NCI-H345 (cell line): Measurements from ENCODE around the gene GFRA1.

ENCODE experiments used
- DNase-seq: peaks from one replicate; lab custom pipeline; 2025; lab: John Stamatoyannopoulos, UW

Gene GFRA1

GRCh38 chr10:116158036-116158435 is 115.0 kb downstream of the GFRA1 start:
- DNase-seq = no peak

- DNase-seq = no peak
Observed at GRCh38 chr10:116157485-116157884, 115.5 kb downstream of the GFRA1 start.

- no peak for DNase-seq
Observed at GRCh38 chr10:116156819-116157218, 116.2 kb downstream of the GFRA1 start.

- no peak for DNase-seq
Observed at GRCh38 chr10:116155191-116155590, 117.8 kb downstream of the GFRA1 start.

- no peak for DNase-seq
Observed at GRCh38 chr10:116154651-116155050, 118.4 kb downstream of the GFRA1 start.

GRCh38 chr10:116151076-116151475 is 121.9 kb downstream of the GFRA1 start:
- DNase-seq = no peak

- no peak for DNase-seq
Observed at GRCh38 chr10:116150606-116151005, 122.4 kb downstream of the GFRA1 start.

- no peak for DNase-seq
Observed at GRCh38 chr10:116147147-116147905, 125.7 kb downstream of the GFRA1 start.

GRCh38 chr10:116146372-116147140 is 126.5 kb downstream of the GFRA1 start:
- no peak for DNase-seq

GRCh38 chr10:116143673-116144222 is 129.3 kb downstream of the GFRA1 start:
- peak; percentile 3 for DNase-seq

- DNase-seq = peak; percentile 82
Observed at GRCh38 chr10:116141855-116142254, 131.2 kb downstream of the GFRA1 start.

GRCh38 chr10:116141246-116141645 is 131.8 kb downstream of the GFRA1 start:
- no peak for DNase-seq

GRCh38 chr10:116139886-116140285 is 133.1 kb downstream of the GFRA1 start:
- DNase-seq = no peak

- peak; percentile 90 for DNase-seq
Observed at GRCh38 chr10:116138897-116139296, 134.1 kb downstream of the GFRA1 start.

- no peak for DNase-seq
Observed at GRCh38 chr10:116136261-116136660, 136.7 kb downstream of the GFRA1 start.

- DNase-seq = no peak
Observed at GRCh38 chr10:116134322-116134721, 138.7 kb downstream of the GFRA1 start.

- no peak for DNase-seq
Observed at GRCh38 chr10:116133634-116134033, 139.4 kb downstream of the GFRA1 start.

- no peak for DNase-seq
Observed at GRCh38 chr10:116132780-116133399, 140.1 kb downstream of the GFRA1 start.

- no peak for DNase-seq
Observed at GRCh38 chr10:116130006-116130405, 143.0 kb downstream of the GFRA1 start.

GRCh38 chr10:116126954-116127695 is 145.9 kb downstream of the GFRA1 start:
- no peak for DNase-seq

- no peak for DNase-seq
Observed at GRCh38 chr10:116126239-116126638, 146.8 kb downstream of the GFRA1 start.

GRCh38 chr10:116125180-116125579 is 147.8 kb downstream of the GFRA1 start:
- no peak for DNase-seq
